Effector memory CD4-positive, alpha-beta T cell (primary cell): ENCODE results near the gene GALNT3.

ENCODE experiments used
- DNase-seq, 3 donors: peaks; one replicate each; pipeline ENCODE4 v3.0.0-alpha.2; 2020
- H3K27ac ChIP-seq: 2 replicates; pipeline ENCODE4 v1.7.0; 2013; ENCODE audit warnings: mild to moderate bottlenecking, low read length, moderate library complexity; ENCODE audit not compliant: insufficient read depth, poor library complexity, severe bottlenecking
- H3K27me3 ChIP-seq: replicated peaks from 2 replicates; pipeline ENCODE4 v1.7.0; 2013; ENCODE audit warnings: mild to moderate bottlenecking, low read length; ENCODE audit not compliant: insufficient read depth, control insufficient read depth, poor library complexity, severe bottlenecking
- H3K36me3 ChIP-seq: 2 replicates; pipeline ENCODE4 v1.7.0; 2013; ENCODE audit warnings: mild to moderate bottlenecking, low read length, moderate library complexity; ENCODE audit not compliant: control insufficient read depth, insufficient read depth
- H3K4me1 ChIP-seq: 2 replicates; pipeline ENCODE4 v1.7.0; 2013; ENCODE audit warnings: low read length, mild to moderate bottlenecking; ENCODE audit not compliant: control insufficient read depth, insufficient read depth, poor library complexity, severe bottlenecking
- H3K4me3 ChIP-seq: 2 replicates; pipeline ENCODE4 v1.7.0; 2013; ENCODE audit warnings: low read length, low read depth, mild to moderate bottlenecking; ENCODE audit not compliant: insufficient read depth, poor library complexity, severe bottlenecking
- H3K9me3 ChIP-seq: 2 replicates; pipeline ENCODE4 v1.7.0; 2013; ENCODE audit warnings: mild to moderate bottlenecking, low read length, moderate library complexity; ENCODE audit not compliant: control insufficient read depth

Gene GALNT3

DNA sequence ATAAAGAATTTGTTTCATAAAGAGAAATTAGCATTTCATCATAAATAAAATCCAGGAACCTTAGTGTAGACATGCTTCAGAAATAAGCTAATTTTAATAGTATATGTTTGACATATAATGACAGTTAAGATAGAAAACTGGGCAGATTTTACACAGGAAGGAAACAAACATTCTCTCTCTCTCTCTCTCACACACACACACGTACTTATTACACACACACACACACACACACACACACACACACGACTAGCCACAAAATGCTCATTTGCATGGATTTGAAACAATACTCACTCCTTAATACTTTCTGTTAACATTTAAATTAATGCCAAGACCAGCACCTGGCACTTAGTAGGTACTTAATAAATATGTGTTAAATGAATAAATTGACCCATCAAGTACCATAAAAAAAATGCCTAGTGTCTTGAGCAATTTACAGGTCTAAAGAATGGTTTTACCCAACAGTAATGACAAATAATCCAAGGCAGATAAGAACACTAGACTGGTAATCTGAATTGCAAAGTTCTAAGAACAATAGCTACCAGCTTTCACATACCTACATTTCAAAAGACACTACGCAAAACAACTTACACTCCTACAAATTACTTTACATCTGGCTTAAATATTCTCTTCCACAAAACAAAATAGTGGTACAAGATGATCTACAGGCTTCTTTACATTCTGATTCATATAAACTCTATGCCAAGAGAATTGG is 2.9 kb upstream of the GALNT3 start:
- Histone ChIP-seq H3K9me3 (no peaks in the 10 kb centered on the region), H3K4me3 (no peak overlapping the region), H3K27me3 (no peaks in the 10 kb centered on the region), H3K27ac (no peak overlapping the region), H3K36me3 (no peaks in the 10 kb centered on the region), H3K4me1 (peaks cover 11% of the 10 kb centered on the region)
- DNase-seq, result no peak

DNA sequence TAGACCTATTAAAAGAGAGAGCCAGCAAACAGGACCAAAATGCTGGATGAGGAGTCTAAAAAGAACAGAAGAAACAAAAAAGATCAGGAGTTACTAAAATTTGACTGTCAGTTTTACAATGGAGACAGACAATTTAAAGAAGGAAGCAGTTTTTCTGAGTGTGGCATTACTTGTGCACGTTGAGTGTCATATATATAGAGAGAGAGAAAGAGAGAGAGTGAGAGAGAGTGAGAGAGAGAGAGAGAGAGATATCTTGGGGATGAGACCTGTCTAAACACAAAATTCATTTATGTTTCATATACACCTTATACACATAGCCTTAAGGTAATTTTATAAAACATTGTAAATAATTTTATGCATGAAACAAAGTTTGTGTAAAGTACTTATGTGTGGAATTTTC is 2.1 kb upstream of the GALNT3 start:
- Histone ChIP-seq H3K27me3 (no peaks in the 10 kb centered on the region), H3K27ac (no peak overlapping the region), H3K9me3 (no peaks in the 10 kb centered on the region), H3K36me3 (no peaks in the 10 kb centered on the region), H3K4me3 (no peak overlapping the region), H3K4me1 (peaks cover 11% of the 10 kb centered on the region)
- DNase-seq, result no peak

DNA sequence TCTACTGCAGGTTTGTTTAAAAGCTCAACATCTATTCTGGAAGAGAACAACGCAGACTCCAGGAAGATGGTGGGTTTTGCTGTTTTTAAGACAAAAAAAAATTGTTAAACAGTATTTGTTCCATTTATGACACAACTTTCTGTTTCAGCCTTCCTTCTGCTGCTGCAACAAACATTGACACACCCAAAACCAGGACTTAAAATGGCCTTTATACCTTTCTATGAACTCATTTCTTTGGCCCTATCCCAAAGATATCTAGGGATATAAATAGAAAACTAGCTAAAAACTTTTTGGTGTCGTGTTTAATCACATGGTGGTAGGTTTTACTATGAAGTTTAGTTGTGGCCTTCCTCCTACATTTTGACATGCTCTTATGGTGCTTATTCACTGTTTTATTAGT is 964 bp upstream of the GALNT3 start:
- Histone ChIP-seq H3K27me3 (no peaks in the 10 kb centered on the region), H3K27ac (no peak overlapping the region), H3K4me1 (peaks cover 11% of the 10 kb centered on the region), H3K9me3 (no peaks in the 10 kb centered on the region), H3K36me3 (no peaks in the 10 kb centered on the region), H3K4me3 (peak overlapping the region; percentile 59)
- DNase-seq, result no peak

DNA sequence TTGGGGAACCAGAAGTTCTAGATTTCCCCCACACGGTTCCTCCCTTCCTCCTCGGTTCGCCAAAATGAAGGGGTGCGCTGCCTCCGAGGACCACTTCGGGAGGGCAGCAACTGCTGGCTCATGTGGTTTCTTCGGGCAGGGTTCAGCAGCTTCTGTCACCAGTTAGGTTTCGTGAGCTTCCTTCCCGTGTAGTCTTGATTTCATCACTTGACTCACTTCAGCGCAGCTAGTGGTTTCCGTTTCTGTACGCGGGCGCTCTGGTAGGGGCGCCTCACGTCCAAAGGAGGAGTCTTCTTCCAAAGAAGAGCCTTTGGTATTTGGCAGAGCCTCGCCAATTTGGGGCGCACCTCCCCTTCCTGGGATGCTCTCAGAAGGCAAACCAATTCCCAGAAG is 485 bp upstream of the GALNT3 start:
- H3K27me3 ChIP-seq, result no peaks in the 10 kb centered on the region
- DNase-seq, result peak; percentile 16 to 21 (median 19)
- peak overlapping the region; percentile 59 for H3K4me3 ChIP-seq
- H3K9me3 ChIP-seq, result no peaks in the 10 kb centered on the region
- H3K36me3 ChIP-seq, result no peaks in the 10 kb centered on the region
- no peak overlapping the region for H3K27ac ChIP-seq
- H3K4me1 ChIP-seq, result peaks cover 11% of the 10 kb centered on the region

DNA sequence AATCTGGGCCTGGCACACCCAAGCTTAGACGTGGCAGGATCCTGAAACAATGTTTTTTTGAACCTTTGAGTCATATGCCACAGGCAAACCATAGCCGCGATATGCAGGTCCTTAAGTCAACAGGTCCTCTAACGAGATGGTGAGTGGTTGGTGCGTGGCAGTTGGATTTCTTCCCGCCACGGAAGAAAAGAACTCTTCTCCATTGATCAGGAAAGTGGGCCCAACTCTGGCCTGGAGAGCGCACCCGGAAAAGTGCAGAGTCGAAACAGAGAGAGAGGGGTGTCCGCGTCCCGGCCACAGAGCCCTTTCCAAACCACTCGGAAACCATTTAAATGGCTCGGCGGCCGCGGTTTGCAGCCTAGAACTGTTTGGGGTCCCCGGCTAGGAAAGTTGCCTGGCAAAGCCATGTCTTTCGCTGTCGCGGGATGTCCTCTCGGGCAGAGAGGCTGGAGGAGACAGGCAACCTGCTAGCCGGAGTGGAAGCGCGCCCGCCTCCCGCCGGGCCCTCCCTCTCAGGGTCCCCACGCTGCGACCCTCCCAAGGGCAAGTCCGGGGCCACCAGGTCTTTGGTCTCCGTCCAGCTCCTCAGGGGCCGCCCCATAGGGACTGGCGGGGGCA is 777 bp downstream of the GALNT3 start:
- H3K27me3 ChIP-seq, result no peaks in the 10 kb centered on the region
- H3K4me3 ChIP-seq, result peak overlapping the region; percentile 59
- DNase-seq, result no peak
- H3K9me3 ChIP-seq, result no peaks in the 10 kb centered on the region
- peaks cover 11% of the 10 kb centered on the region for H3K4me1 ChIP-seq
- no peak overlapping the region for H3K27ac ChIP-seq
- H3K36me3 ChIP-seq, result no peaks in the 10 kb centered on the region

DNA sequence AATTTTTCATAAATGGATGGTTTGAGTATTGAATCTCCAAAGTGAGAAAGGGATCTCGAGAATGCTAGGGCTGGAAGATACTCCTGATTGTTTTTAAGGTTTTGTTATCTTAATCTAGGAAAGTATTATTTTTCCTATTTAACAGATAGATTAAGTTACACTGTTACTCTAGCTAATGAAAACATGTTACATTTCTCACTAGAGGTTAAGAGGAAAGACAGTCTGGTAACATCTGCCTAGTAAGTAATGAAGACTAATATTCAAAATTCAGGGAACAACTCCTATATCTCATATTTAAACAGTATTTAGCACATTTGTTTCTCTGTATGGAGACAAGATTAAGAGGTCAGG is 2.0 kb downstream of the GALNT3 start:
- H3K4me3 ChIP-seq, result no peak overlapping the region
- H3K4me1 ChIP-seq, result peaks cover 11% of the 10 kb centered on the region
- no peaks in the 10 kb centered on the region for H3K9me3 ChIP-seq
- no peak overlapping the region for H3K27ac ChIP-seq
- no peaks in the 10 kb centered on the region for H3K36me3 ChIP-seq
- DNase-seq, result no peak
- H3K27me3 ChIP-seq, result no peaks in the 10 kb centered on the region

DNA sequence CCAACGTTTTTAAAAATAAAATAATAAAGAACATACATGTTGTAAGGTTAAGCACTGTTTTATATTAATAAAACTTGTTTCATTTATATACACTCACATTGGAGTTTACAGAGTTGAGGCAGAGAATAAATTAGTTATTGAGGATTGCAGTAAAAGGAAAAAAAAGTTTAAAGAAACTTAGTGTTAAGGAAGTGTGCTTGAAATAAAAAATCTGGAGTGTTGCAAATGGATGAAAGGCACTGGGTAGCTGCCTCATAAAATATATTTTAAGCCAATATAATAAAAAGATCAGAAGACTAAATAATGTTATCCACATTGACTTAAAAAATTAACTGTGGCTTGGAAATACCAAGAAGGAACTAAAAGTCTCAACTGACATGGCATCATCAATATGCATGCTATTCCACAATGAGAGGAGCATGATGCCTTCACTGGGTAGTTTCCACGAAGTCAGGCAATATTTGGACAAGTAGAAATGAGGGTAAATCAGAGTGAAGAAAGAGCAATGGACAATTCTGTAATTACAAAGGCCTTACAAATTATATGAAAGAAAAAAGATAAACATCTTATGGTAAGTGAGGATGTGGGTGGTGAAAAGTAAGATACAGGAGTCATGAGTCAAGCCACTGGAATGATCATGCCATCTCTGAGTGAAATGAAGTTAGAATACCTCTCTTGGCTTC is 2.5 kb downstream of the GALNT3 start:
- no peaks in the 10 kb centered on the region for H3K27me3 ChIP-seq
- H3K4me1 ChIP-seq, result peaks cover 11% of the 10 kb centered on the region
- H3K4me3 ChIP-seq, result no peak overlapping the region
- DNase-seq, result no peak
- H3K27ac ChIP-seq, result no peak overlapping the region
- no peaks in the 10 kb centered on the region for H3K9me3 ChIP-seq
- H3K36me3 ChIP-seq, result no peaks in the 10 kb centered on the region

DNA sequence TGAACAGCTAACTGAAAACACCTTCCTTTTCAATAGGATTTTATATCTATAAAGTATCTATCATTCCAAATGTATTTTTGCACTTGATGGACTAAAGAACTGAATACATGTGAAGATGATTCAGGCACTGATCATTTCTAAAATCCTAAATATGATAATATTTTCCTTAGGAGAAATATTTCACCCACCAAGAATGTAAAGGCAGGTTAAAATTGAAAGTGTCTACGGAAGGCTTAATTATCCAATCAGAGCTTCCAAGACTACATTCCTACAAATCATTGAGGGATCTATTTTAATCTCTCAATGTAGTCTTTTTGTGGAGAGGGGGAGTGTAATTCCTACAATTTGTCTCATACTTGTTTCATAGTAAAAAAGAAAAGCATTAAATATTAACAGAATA is 3.6 kb downstream of the GALNT3 start:
- Histone ChIP-seq H3K27me3 (no peaks in the 10 kb centered on the region), H3K27ac (no peak overlapping the region), H3K36me3 (no peaks in the 10 kb centered on the region), H3K4me3 (no peak overlapping the region), H3K4me1 (peaks cover 11% of the 10 kb centered on the region), H3K9me3 (no peaks in the 10 kb centered on the region)
- no peak for DNase-seq

DNA sequence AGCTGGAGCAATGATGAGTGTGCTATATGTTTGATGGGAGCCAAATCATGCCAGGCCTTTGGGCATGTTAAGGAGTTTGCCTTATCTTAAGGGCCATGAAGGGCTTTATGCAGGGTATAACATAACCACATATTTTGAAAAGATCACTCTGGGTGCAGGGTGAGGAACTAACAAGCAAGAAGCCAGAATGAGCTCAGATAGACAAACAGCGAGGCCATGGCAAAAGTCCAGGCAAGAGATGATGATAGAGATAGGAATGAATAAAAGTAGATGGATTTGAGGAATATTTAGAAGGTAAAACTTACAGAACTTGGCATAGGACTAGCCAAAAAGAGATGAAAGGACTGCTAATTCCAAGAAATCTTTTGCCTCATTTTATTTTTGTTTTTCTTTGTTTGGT is 6.7 kb downstream of the GALNT3 start:
- H3K36me3 ChIP-seq, result no peaks in the 10 kb centered on the region
- DNase-seq, result no peak
- no peak overlapping the region for H3K4me3 ChIP-seq
- no peaks in the 10 kb centered on the region for H3K27me3 ChIP-seq
- H3K9me3 ChIP-seq, result no peaks in the 10 kb centered on the region
- H3K4me1 ChIP-seq, result no peaks in the 10 kb centered on the region
- no peak overlapping the region for H3K27ac ChIP-seq

DNA sequence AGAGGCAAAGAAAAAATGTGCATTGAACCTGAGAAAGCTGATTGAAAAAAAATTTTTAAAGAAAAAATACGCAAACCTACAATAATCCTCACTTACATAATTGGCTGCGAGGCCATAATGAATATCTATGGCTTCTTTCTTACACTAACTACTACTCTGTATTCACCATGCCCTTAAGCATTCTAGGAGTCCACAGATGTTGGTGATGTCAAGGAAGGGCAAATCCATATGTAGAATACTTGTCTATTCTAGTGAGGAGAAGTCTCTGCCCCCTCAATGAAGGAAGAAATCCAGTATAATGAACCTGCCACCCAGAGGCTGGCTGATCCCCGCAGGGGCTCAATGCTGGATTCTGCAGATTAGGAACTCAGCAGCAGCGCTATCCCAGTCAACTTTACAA is 14.3 kb downstream of the GALNT3 start:
- DNase-seq, result no peak

More for the DNA sequence above, 14.3 kb downstream of the GALNT3 start:
- no peak overlapping the region for H3K4me3 ChIP-seq
- no peaks in the 10 kb centered on the region for H3K36me3 ChIP-seq
- H3K4me1 ChIP-seq, result no peaks in the 10 kb centered on the region
- H3K27me3 ChIP-seq, result no peaks in the 10 kb centered on the region
- H3K27ac ChIP-seq, result no peak overlapping the region
- H3K9me3 ChIP-seq, result no peaks in the 10 kb centered on the region
